Activated CD8-positive, alpha-beta T cell treated with anti-CD3 and anti-CD28 coated beads, Interleukin-2, amount 10 ng/mL, durations not matched to agents 7 days and 5 days (primary cell): ENCODE measurements around the gene SLC22A25. TPM values are rescaled to one million over a fixed set of nuclear protein-coding genes. Genes with fewer than 3 reads are reported as not detected.
"Not testable (repeated sequence)": the region's sequence is repeated elsewhere in the genome, so short reads cannot be mapped to it uniquely, and the experiment has no call there.

Experiments
- ATAC-seq: fragments of 150-1000 bp; cut with Tn5 transposase; one replicate; pipeline ENCODE4 v1.10.0; 2021; ENCODE audit warnings: moderate library complexity
- CTCF ChIA-PET: fragments of 350-600 bp; sonication (Branson Sonifier 250); formaldehyde crosslinking; loops from one replicate; lab custom pipeline; 2021; ENCODE audit warnings: antibody characterized with exemption; lab: Charles Lee
- POLR2A ChIA-PET: fragments of 350-600 bp; sonication (Branson Sonifier 250); formaldehyde crosslinking; loops from one replicate; lab custom pipeline; 2021; ENCODE audit warnings: antibody characterized with exemption; lab: Charles Lee
- DNase-seq: peaks from one replicate; pipeline ENCODE4 v3.0.0-alpha.2; 2020
- H3K27ac Mint-ChIP-seq: one replicate; pipeline ENCODE4 v1.8.0; 2021; ENCODE audit warnings: mild to moderate bottlenecking, mixed read lengths
- H3K27me3 Mint-ChIP-seq: one replicate; pipeline ENCODE4 v1.8.0; 2021; ENCODE audit warnings: low read depth, mixed read lengths
- H3K36me3 Mint-ChIP-seq: one replicate; pipeline ENCODE4 v1.8.0; 2021; ENCODE audit warnings: low read depth, mixed read lengths
- H3K4me1 Mint-ChIP-seq: one replicate; pipeline ENCODE4 v1.8.0; 2021; ENCODE audit warnings: low read depth, mixed read lengths
- H3K4me3 Mint-ChIP-seq: one replicate; pipeline ENCODE4 v1.8.0; 2021; ENCODE audit warnings: mild to moderate bottlenecking, mixed read lengths
- H3K9me3 Mint-ChIP-seq: one replicate; pipeline ENCODE4 v1.8.0; 2022; ENCODE audit warnings: mixed read lengths; ENCODE audit not compliant: insufficient read depth
- total RNA-seq, 2 experiments: library from RNA; stranded (reverse); gene quantifications; one replicate each; pipeline ENCODE4 v1.2.3, GENCODE V29; 2021

SLC22A25 gene
- total RNA-seq, 2 experiments from 2014 or later, result not detected

- H3K9me3 Mint-ChIP-seq, H3K27ac Mint-ChIP-seq, DNase-seq, POLR2A ChIA-PET, H3K4me1 Mint-ChIP-seq, H3K4me3 Mint-ChIP-seq, ATAC-seq, H3K36me3 Mint-ChIP-seq, CTCF ChIA-PET: not testable (repeated sequence)
- H3K27me3 Mint-ChIP-seq, result peaks cover 11% of the 10 kb centered on the region
Measured at GRCh38 chr11:63247237-63248002, 4.0 kb upstream of the SLC22A25 start.

GRCh38 chr11:63246045-63246444, 2.6 kb upstream of the SLC22A25 start:
- no peaks in the 10 kb centered on the region for H3K36me3 Mint-ChIP-seq
- ChIA-PET POLR2A (no interaction called here), CTCF (no interaction called here)
- no peaks in the 10 kb centered on the region for H3K9me3 Mint-ChIP-seq
- ATAC-seq (no peak), DNase-seq (no peak)
- no peak overlapping the region for H3K4me3 Mint-ChIP-seq
- H3K4me1 Mint-ChIP-seq, result peaks cover 5% of the 10 kb centered on the region
- peaks cover 7% of the 10 kb centered on the region for H3K27me3 Mint-ChIP-seq
- no peak overlapping the region for H3K27ac Mint-ChIP-seq

GRCh38 chr11:63244862-63245261, 1.5 kb upstream of the SLC22A25 start:
- peaks cover 5% of the 10 kb centered on the region for H3K4me1 Mint-ChIP-seq
- H3K36me3 Mint-ChIP-seq, result no peaks in the 10 kb centered on the region
- H3K27ac Mint-ChIP-seq, result no peak overlapping the region
- H3K9me3 Mint-ChIP-seq, result no peaks in the 10 kb centered on the region
- POLR2A ChIA-PET, result no interaction called here
- H3K27me3 Mint-ChIP-seq, result peaks cover 8% of the 10 kb centered on the region
- CTCF ChIA-PET, result no interaction called here
- no peak for ATAC-seq
- no peak overlapping the region for H3K4me3 Mint-ChIP-seq
- no peak for DNase-seq

GRCh38 chr11:63242089-63242781, 1.2 kb downstream of the SLC22A25 start:
- no peak overlapping the region for H3K4me3 Mint-ChIP-seq
- H3K9me3 Mint-ChIP-seq, result no peaks in the 10 kb centered on the region
- no peaks in the 10 kb centered on the region for H3K36me3 Mint-ChIP-seq
- no peak for ATAC-seq
- ChIA-PET POLR2A (no interaction called here), CTCF (no interaction called here)
- H3K4me1 Mint-ChIP-seq, result peaks cover 5% of the 10 kb centered on the region
- H3K27ac Mint-ChIP-seq, result no peak overlapping the region
- H3K27me3 Mint-ChIP-seq, result peaks cover 6% of the 10 kb centered on the region
- DNase-seq, result no peak

- Mint-ChIP-seq H3K27me3 (peaks cover 2% of the 10 kb centered on the region), H3K36me3 (no peaks in the 10 kb centered on the region), H3K4me1 (peaks cover 5% of the 10 kb centered on the region), H3K27ac (no peak overlapping the region), H3K9me3 (no peaks in the 10 kb centered on the region), H3K4me3 (no peak overlapping the region)
- DNase-seq (no peak), ATAC-seq (no peak)
- ChIA-PET CTCF (no interaction called here), POLR2A (no interaction called here)
Measured at GRCh38 chr11:63240791-63241379, 2.5 kb downstream of the SLC22A25 start.

GRCh38 chr11:63240098-63240497, 3.3 kb downstream of the SLC22A25 start:
- Mint-ChIP-seq H3K4me3 (no peak overlapping the region), H3K27ac (no peak overlapping the region), H3K27me3 (peaks cover 2% of the 10 kb centered on the region), H3K36me3 (no peaks in the 10 kb centered on the region), H3K9me3 (no peaks in the 10 kb centered on the region), H3K4me1 (peaks cover 5% of the 10 kb centered on the region)
- no peak for ATAC-seq
- no peak for DNase-seq
- ChIA-PET CTCF (no interaction called here), POLR2A (no interaction called here)

GRCh38 chr11:63239254-63239653, 4.1 kb downstream of the SLC22A25 start:
- Mint-ChIP-seq H3K9me3 (no peaks in the 10 kb centered on the region), H3K27me3 (peaks cover 5% of the 10 kb centered on the region), H3K36me3 (no peaks in the 10 kb centered on the region), H3K4me1 (peaks cover 5% of the 10 kb centered on the region), H3K27ac (no peak overlapping the region), H3K4me3 (no peak overlapping the region)
- CTCF ChIA-PET, result no interaction called here
- POLR2A ChIA-PET, result no interaction called here
- no peak for ATAC-seq
- no peak for DNase-seq

GRCh38 chr11:63237413-63237812, 6.0 kb downstream of the SLC22A25 start:
- Mint-ChIP-seq H3K4me3 (no peak overlapping the region), H3K4me1 (peaks cover 5% of the 10 kb centered on the region), H3K9me3 (no peaks in the 10 kb centered on the region), H3K27me3 (peaks cover 5% of the 10 kb centered on the region), H3K27ac (no peak overlapping the region), H3K36me3 (no peaks in the 10 kb centered on the region)
- ChIA-PET POLR2A (no interaction called here), CTCF (no interaction called here)
- ATAC-seq (no peak), DNase-seq (no peak)

GRCh38 chr11:63235471-63236461, 7.6 kb downstream of the SLC22A25 start:
- H3K4me3 Mint-ChIP-seq, H3K27ac Mint-ChIP-seq, H3K36me3 Mint-ChIP-seq, H3K9me3 Mint-ChIP-seq, CTCF ChIA-PET, H3K4me1 Mint-ChIP-seq, POLR2A ChIA-PET, H3K27me3 Mint-ChIP-seq, DNase-seq, ATAC-seq: not testable (repeated sequence)

- Mint-ChIP-seq H3K9me3 (no peaks in the 10 kb centered on the region), H3K4me1 (no peaks in the 10 kb centered on the region), H3K27ac (no peak overlapping the region), H3K27me3 (peaks cover 4% of the 10 kb centered on the region), H3K36me3 (no peaks in the 10 kb centered on the region), H3K4me3 (no peak overlapping the region)
- ChIA-PET POLR2A (no interaction called here), CTCF (no interaction called here)
- DNase-seq (no peak), ATAC-seq (no peak)
Measured at GRCh38 chr11:63229815-63230214, 13.6 kb downstream of the SLC22A25 start.

- H3K4me1 Mint-ChIP-seq, result no peaks in the 10 kb centered on the region
- no peak for DNase-seq
- no peak overlapping the region for H3K27ac Mint-ChIP-seq
- ATAC-seq, result no peak
- H3K9me3 Mint-ChIP-seq, result no peaks in the 10 kb centered on the region
- no peaks in the 10 kb centered on the region for H3K36me3 Mint-ChIP-seq
- no peak overlapping the region for H3K4me3 Mint-ChIP-seq
- peaks cover 2% of the 10 kb centered on the region for H3K27me3 Mint-ChIP-seq
- ChIA-PET CTCF (no interaction called here), POLR2A (no interaction called here)
Measured at GRCh38 chr11:63227521-63228107, 15.8 kb downstream of the SLC22A25 start.
